Stimulated activated CD4-positive, alpha-beta T cell treated with anti-CD3 and anti-CD28 coated beads, Interleukin-2, amount 100 ng/mL, for 4 hours (primary cell): Measurements from ENCODE around the gene KIF14.

ENCODE experiments used
- DNase-seq: peaks from one replicate; pipeline ENCODE4 v3.0.0-alpha.2; 2020; ENCODE audit warnings: low read depth

Gene KIF14

GRCh38 chr1:200620273-200621131 lies at the start of gene KIF14:
Gene KIF14, minus strand, starts transcription at chr1:200620751. Its CDS starts 2,028 bp downstream, at chr1:200618723.
- DNase-seq, result peak; percentile 84

- peak; percentile 89 for DNase-seq
These were observed 49.0 kb upstream of the KIF14 start, which contains the start of gene DDX59 for GRCh38 chr1:200669314-200670241. Gene DDX59, minus strand, starts transcription at chr1:200669907. Its CDS starts 3,167 bp downstream, at chr1:200666740.

GRCh38 chr1:200668514-200669313 lies 48.2 kb upstream of the KIF14 start:
- DNase-seq, result no peak

GRCh38 chr1:200666309-200666708 lies 45.8 kb upstream of the KIF14 start:
- no peak for DNase-seq

DNA sequence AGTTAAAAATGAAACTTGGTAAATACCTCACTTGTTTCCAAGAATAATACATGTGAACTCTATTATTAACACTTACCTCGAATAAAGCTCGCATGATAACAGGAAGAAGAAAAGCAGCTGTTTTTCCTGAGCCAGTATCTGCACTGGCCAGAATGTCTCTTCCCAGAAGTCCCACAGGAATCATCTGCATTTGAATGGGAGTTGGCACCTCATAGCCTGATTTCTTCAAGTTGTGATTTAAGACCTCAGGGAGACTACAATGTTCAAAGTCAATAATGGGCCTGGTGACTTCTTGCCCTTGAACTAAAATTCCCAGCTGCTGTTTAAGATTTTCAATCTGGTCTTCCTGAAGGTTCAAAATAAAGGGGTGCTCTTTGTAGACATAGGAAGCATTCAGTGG lies 45.3 kb upstream of the KIF14 start:
- DNase-seq, result no peak

GRCh38 chr1:200660719-200661118 lies 40.2 kb upstream of the KIF14 start:
- DNase-seq, result no peak

GRCh38 chr1:200659269-200659668 lies 38.7 kb upstream of the KIF14 start:
- DNase-seq, result no peak

GRCh38 chr1:200658037-200658818 lies 37.7 kb upstream of the KIF14 start:
- no peak for DNase-seq

GRCh38 chr1:200654660-200655059 lies 34.1 kb upstream of the KIF14 start:
- no peak for DNase-seq

DNA sequence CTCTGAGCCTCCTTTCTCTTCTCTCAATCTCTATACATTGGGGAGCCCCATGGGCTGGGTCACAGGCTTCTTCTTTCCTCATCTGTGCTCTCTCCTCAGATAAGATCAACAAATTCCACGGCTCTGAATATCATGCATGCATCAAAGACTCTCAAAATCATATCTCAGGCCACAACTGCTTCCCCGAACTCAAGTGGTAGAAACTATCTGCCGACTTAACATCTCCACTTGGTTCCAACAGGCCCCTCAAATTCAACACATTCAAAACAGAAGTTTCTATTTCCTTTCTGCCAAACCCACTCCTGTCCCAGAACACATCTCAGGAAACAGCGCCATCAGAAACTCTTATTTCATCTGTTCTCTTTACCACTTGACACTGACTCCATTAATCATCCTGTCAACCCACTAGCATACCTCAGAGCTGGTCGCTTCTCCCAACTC lies 32.5 kb upstream of the KIF14 start:
- DNase-seq, result no peak

- no peak for DNase-seq
These were observed 31.8 kb upstream of the KIF14 start for GRCh38 chr1:200652378-200652777.

DNA sequence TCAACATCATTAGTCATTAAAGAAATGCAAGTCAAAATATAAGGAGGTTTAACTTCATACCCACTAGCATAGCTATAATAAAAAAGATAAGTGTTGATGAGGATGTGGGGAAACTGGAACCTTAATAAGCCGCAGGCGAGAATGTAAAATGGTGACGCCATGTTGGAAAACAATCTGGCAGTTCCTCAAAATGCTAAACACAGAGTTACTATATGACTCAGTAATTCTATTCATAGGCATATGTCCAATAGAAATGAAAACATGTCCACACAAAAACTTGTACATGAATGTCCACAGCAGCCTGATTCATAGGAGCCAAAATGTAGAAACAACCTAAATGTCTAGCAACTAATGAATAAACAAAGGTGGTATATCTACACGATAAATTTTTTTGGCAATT lies 26.0 kb upstream of the KIF14 start:
- DNase-seq, result no peak

GRCh38 chr1:200644021-200644420 lies 23.5 kb upstream of the KIF14 start:
- no peak for DNase-seq

- no peak for DNase-seq
These were observed 21.9 kb upstream of the KIF14 start for GRCh38 chr1:200642481-200642880.

GRCh38 chr1:200640963-200641401 lies 20.4 kb upstream of the KIF14 start:
- DNase-seq, result no peak

DNA sequence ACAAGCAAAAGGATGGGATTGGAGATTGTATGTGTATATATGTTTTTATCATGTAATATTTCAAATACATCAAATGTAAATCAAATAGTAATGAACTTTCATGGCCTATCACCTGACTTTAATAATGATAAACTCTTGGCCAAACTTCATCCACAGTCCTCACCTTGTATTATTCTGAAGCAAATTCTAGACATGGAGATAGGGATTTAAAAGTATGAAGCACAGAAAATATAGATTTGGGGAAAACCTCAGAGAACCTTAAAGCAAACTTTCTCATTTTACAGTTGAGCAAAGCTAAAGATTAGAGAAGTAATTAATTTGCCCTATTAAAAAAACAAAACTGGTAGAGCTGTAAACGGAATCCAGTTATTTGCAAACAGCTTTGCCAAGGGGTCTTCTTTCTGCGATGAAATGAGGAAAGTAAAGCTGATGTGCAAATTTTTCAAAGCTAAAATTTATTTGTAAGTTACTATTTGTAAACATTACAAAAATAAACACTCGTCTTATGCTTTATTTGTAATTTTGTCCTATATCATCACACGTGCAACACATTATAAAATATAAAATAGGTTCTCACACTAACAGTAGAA lies 19.9 kb upstream of the KIF14 start:
- DNase-seq, result no peak

DNA sequence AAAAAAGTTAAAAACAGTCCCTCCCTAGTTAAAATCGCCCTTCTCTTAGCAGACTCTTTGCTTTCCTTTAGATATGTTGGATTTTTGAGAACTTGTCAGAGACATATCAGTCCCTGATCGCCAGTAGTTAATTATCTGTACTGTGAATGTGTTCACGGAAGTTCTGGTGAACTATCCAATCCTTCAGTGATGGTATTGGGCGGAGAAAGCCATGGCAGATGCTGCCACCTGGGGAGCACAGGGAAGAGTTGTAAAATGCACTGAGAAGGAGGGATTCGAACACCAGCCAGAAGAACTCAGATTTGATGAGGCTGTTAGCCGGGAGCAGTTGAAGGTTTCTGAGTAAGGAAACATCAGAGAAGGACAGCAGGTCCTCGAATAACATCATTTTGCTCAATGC lies 17.5 kb upstream of the KIF14 start:
- DNase-seq, result no peak

- DNase-seq, result no peak
These were observed 16.1 kb upstream of the KIF14 start for GRCh38 chr1:200636681-200637080.

DNA sequence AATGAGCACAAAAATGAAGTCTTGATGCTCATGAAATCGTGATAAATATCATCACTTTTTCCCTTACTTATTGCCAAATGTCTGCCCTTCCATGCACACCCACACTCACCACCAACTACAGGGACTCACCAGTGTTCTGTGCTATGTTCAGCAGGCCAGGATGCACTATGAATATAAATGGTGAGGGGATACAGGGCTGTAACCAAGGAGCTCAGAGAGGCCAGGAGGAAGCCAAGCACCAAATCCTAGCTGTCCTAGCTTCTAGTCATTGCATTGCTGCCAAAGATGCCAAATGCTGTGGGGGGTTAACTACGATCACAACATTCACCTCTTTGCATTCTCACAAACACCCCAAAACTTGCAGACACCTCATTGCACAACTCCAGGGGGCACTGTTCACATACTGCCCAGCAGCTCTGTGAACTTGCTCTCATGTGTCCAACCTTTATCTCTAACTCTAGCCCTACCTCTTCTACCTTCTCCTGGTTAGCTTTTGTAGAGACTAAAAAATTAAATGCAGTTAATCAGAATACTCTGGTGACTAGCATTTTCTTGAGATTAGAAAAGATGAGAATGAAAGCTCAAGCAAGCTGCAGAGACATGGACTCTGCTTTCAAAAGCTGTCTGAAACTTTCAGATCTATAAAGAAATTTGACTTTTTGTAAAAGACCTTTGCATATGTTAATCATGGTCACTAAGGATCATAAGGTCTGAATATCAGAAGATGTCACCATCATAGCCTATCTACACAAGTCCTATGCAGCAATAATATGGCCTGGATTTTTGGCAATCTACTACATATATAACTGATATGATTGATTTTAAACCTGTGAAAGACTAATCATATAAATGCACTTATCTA lies 13.9 kb upstream of the KIF14 start:
- no peak for DNase-seq

- no peak for DNase-seq
These were observed 10.8 kb upstream of the KIF14 start for GRCh38 chr1:200631375-200631774.
